RPMI7951 (cell line): Measurements from ENCODE around the gene STARD10. TPM values are rescaled to one million over a fixed set of nuclear protein-coding genes. Genes with fewer than 3 reads are reported as not detected.

Source experiments
- DNase-seq: peaks from one replicate; pipeline ENCODE4 v3.0.0-alpha.2; 2012; ENCODE audit warnings: low read depth
- total RNA-seq: library from RNA; depleted of rRNA; stranded (reverse); fragments of >200 nt; shearing (Covaris generic); gene quantifications from 2 replicates; pipeline ENCODE4 v1.2.3, GENCODE V29; 2014; rRNA removed

The STARD10 gene
- total RNA-seq, 1 experiment from 2014 or later, result 24.8 TPM

- DNase-seq, result no peak
Observed at GRCh38 chr11:72705442-72706365, 88.1 kb downstream of the STARD10 start.

- no peak for DNase-seq
Observed at GRCh38 chr11:72704783-72705265, 89.0 kb downstream of the STARD10 start.

Other genes with a start within 250 kb of the STARD10 start
- gene PDE2A, start 119.6 kb downstream of the STARD10 start, total RNA-seq, result 0.12 and 2.3 TPM in 2 replicates
- gene ARAP1, start 41.6 kb downstream of the STARD10 start, total RNA-seq, result 20.4 and 28.5 TPM in 2 replicates
- gene ATG16L2, start 20.4 kb upstream of the STARD10 start, total RNA-seq, result 3.0 and 4.3 TPM in 2 replicates